Measurements from ENCODE around the gene FOXJ1.

DNA sequence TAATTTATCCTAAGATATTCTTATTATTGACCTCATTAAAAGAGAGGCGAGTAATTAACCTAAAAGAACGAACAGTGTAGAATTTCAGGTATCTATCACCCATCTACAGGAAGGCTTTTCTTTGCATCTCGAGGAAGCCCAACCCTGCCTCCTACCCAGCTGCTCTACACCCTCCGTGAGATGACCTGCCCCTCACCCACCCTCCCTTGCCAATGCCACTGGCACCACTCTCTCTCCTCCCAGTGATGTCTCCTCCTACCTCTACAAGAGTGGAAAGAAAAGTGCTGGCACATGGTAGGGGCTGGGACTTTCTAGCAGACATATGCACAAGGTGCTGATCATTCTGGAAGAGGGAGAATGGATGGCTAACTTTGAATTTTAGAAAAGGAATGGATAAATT, 22.9 kb upstream of the FOXJ1 start:
- TF ChIP-seq CTCF (IDR thresholded peaks at IDR 0.05; ENCODE audit: insufficient read depth, low read length, poor library complexity, severe bottlenecking) (no peak), EZH2phosphoT487 (conservative IDR thresholded peaks at IDR 0.05; ENCODE audit: low read length) (no peak)

Measured in SU-DHL-6 (cell line).